ENCODE data around the gene LIFR.

DNA sequence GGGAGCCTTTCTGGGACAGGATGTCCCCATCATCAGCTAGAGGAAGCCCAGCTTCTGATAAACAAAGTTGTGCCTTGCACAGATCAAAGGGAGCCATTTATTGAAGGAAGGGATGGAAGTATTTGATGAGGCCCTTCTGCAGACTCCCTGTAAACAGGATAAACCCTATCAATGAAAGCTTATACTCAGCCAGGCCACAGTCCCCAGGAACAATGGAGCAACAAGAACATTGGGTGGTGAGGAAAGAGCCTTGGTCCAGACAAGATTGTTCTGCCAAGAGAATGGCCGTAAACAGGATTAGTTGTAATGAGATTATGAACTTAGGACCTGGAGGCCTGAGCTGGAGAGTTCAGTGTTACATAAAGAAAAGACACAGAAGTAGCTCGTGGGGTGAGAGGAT, 40.5 kb upstream of the LIFR start:
- TF ChIP-seq CTCF (IDR thresholded peaks at IDR 0.05; ENCODE audit: insufficient read depth, low read depth, low read length) = no peak
- TF ChIP-seq EZH2 (IDR thresholded peaks at IDR 0.05; ENCODE audit: insufficient read depth, low read length) = no peak
